Left ventricle myocardium inferior (tissue), 1 donor: ENCODE measurements around the gene MRPS31. TPM values are rescaled to one million over a fixed set of nuclear protein-coding genes. Genes with fewer than 3 reads are reported as not detected.

Experiments used
- DNase-seq: peaks from one replicate; pipeline ENCODE4 v3.0.0-alpha.2; 2020
- H3K27ac ChIP-seq: fragments of 200-600 bp; replicated peaks from 2 replicates; pipeline ENCODE4 v1.8.0; 2021
- H3K27me3 ChIP-seq: fragments of 200-600 bp; 2 replicates; pipeline ENCODE4 v1.8.0; 2021; ENCODE audit warnings: low read depth
- H3K36me3 ChIP-seq: fragments of 200-600 bp; 2 replicates; pipeline ENCODE4 v1.8.0; 2021
- H3K4me1 ChIP-seq: fragments of 200-600 bp; 2 replicates; pipeline ENCODE4 v1.8.0; 2021
- H3K4me3 ChIP-seq: fragments of 200-600 bp; 2 replicates; pipeline ENCODE4 v1.8.0; 2021; ENCODE audit warnings: mild to moderate bottlenecking, moderate library complexity
- H3K9me3 ChIP-seq: fragments of 200-600 bp; replicated peaks from 2 replicates; pipeline ENCODE4 v1.8.0; 2021
- intact Hi-C: fragments of 100-400 bp; cut with micrococcal nuclease; formaldehyde crosslinking; loops from one replicate; pipeline ENCODE4 v1.11.0; 2022
- microRNA-seq: library from miRNA; unstranded; fragments of <30 nt; microRNA quantifications from one replicate; pipeline ENCODE4 v1.2.0, GENCODE V29; 2020
- total RNA-seq: library from RNA; stranded (reverse); fragmentation: NEBNext Ultra II Directional; extraction: Animal tissue kit (Norgen Biotek cat#: 25700); gene quantifications from one replicate; pipeline ENCODE4 v1.2.1, GENCODE V29; 2021
- TF ChIP-seq, protein P1 (sequence below): fragments of 200-600 bp; IDR thresholded peaks from 2 replicates; pipeline ENCODE4 v1.8.0; 2021; ENCODE audit warnings: antibody characterized with exemption, mild to moderate bottlenecking, borderline replicate concordance
- donor health status: DM: no; HTN: yes; CAD: no; lungs with severe emphysema.

MRPS31 gene
- total RNA-seq, 1 donor from 2014 or later, result 32.2 TPM

DNA sequence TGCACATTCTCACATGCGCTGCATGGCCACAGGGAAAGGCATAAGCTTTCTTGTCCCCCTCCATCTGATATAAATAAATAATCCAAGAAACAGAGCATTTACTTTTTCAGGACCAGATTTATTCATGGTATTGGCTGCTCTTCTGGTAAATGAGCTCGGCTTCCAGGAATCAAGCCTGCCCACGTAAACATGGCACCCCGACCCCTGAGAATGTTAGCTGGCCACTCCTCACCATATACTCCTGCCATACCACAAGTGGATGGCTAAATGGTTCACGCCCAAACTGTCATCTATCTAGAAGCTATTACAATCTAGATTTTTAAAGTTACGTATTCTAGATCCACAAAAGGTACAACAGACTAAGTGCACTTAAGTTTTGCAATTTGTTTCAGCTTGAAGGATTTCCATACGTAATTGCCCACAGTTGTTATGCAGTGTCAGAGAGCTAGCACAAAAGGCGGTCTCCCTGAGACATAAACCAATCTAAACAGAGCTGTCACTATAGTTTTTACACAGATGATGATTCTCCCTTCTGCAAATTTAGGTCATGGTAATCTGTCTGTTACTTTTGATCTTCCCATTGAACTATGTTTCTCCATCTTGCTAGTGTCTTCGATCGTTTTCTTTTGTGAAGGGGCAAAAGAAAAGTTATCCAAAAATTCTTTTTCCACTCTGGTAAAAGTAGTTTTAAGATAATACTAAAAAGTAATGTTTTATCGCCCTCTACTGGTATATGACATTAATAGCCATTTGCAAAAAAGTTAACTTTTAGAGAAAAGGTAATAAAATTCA lies 88.3 kb downstream of the MRPS31 start:
- TF ChIP-seq, protein P1, sequence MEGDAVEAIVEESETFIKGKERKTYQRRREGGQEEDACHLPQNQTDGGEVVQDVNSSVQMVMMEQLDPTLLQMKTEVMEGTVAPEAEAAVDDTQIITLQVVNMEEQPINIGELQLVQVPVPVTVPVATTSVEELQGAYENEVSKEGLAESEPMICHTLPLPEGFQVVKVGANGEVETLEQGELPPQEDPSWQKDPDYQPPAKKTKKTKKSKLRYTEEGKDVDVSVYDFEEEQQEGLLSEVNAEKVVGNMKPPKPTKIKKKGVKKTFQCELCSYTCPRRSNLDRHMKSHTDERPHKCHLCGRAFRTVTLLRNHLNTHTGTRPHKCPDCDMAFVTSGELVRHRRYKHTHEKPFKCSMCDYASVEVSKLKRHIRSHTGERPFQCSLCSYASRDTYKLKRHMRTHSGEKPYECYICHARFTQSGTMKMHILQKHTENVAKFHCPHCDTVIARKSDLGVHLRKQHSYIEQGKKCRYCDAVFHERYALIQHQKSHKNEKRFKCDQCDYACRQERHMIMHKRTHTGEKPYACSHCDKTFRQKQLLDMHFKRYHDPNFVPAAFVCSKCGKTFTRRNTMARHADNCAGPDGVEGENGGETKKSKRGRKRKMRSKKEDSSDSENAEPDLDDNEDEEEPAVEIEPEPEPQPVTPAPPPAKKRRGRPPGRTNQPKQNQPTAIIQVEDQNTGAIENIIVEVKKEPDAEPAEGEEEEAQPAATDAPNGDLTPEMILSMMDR, result peak; percentile 72

DNA sequence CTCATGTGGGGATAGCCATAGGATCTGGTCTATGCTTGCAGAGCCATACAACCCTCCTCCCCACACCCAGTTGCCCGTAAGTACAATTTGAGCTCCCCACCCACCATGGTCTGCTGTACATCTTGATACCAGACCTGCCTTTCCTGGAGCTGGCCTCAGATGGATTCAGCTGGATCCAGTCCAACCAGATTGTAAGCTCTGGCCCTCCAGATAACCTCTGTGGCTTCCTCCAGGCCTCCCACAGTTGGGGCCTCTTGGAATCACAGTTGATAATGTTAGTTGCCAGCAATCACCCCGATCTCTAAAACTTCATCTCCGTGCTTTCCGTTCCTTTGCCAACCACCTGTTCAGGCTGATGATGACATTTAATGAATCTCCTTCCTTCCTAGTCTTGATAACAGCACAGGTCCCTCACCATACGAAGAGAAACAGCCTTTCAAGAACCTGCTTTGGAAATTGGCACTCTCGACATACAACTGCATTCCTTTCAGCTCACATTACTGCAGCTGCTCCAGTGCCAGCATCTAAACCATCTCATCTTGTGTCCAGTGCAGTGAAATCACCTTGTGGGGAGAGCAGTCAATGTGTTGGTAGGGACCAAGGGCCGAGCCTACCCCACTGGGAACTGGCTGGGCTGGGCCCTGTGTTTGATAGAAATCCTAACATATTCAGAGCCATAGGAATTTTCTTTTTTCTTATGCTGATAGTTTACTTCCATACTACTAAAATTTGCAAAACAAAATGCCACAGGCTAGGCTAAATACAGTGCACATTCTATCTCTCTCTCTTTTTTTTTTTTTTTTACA lies 89.4 kb downstream of the MRPS31 start:
- H3K27me3 ChIP-seq, result no peaks in the 10 kb centered on the region
- no peaks in the 10 kb centered on the region for H3K9me3 ChIP-seq
- peaks cover 18% of the 10 kb centered on the region for H3K4me1 ChIP-seq
- no peak for DNase-seq
- no peak overlapping the region for H3K27ac ChIP-seq
- H3K36me3 ChIP-seq, result no peaks in the 10 kb centered on the region
- TF ChIP-seq, protein P1, result no peak
- intact Hi-C loops, result loop anchor here (5.0 to 10.0 kb wide), 3 partner anchors 614 to 997 kb away; no protein-coding TSS in a partner anchor
- no peak overlapping the region for H3K4me3 ChIP-seq

More for the DNA sequence above, 88.3 kb downstream of the MRPS31 start:
- H3K9me3 ChIP-seq, result no peaks in the 10 kb centered on the region
- no peak for DNase-seq
- H3K4me1 ChIP-seq, result peaks cover 18% of the 10 kb centered on the region
- intact Hi-C loops, result loop anchor here (5.0 to 10.0 kb wide), 3 partner anchors 615 to 998 kb away; no protein-coding TSS in a partner anchor
- H3K27ac ChIP-seq, result no peak overlapping the region
- H3K27me3 ChIP-seq, result no peaks in the 10 kb centered on the region
- H3K4me3 ChIP-seq, result no peak overlapping the region
- H3K36me3 ChIP-seq, result no peaks in the 10 kb centered on the region

DNA sequence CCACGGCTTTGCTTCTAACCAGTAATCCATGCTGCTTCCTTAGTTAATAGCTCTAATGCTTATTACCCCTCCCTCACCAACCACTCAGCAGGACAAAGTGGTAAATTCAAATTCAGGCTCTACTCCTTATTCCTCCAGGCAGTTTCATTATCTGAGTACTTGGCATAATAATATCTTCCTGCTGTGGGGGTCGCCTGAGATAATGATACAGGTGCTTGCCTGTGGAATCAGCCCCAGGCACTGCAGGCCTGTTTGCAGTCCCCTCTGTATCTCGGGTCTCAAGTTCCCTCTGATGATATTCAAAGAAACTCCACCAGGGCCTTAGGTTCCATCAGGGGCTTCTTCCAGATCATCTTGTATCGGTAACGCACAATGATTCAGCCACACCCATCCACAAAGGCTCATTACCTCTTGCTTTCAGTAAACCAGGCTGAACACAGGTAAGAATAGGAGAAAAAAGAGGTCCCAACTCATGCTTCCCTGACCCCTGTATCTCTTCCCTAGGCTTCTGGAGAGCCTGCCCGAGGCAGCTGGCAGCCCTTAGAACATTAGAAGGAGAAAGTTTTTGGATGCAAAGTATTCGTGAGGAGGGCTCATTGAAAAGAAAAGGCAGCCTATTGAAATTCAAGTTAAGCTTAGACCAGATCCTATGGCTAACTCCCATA lies 90.2 kb downstream of the MRPS31 start:
- Histone ChIP-seq H3K27me3 (no peaks in the 10 kb centered on the region), H3K4me3 (no peak overlapping the region), H3K36me3 (no peaks in the 10 kb centered on the region), H3K4me1 (peaks cover 18% of the 10 kb centered on the region), H3K27ac (no peak overlapping the region), H3K9me3 (no peaks in the 10 kb centered on the region)
- no peak for DNase-seq
- intact Hi-C loops, result loop anchor here (5.0 to 10.0 kb wide), 3 partner anchors 613 to 996 kb away; no protein-coding TSS in a partner anchor
- TF ChIP-seq, protein P1, result no peak

DNA sequence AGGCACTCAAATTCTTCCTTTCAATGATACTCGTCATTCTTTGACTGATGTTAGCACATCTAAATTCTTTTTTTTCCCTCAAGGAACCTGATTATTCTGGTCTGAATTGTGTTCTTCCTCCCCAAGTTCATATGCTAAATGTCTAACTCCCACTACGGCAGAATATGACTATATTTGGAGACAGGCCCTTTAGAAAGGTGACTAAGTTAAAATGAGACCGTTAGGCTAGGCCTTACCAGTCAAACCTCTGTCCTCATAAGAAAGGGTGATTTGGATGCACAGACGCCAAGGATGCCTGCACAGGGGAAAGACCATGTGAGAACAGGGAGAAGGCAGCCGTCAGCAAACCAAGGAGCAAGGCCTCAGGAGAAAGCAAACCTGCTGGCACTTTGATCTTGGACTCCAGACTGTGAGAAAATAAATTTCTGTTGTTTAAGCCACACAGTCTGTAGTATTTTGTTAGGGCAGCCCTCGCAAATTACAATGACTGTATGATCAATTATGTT lies 91.5 kb downstream of the MRPS31 start:
- TF ChIP-seq, protein P1, result no peak
- intact Hi-C loops, result no loop called here
- no peak for DNase-seq
- no peaks in the 10 kb centered on the region for H3K9me3 ChIP-seq
- no peak overlapping the region for H3K27ac ChIP-seq
- no peaks in the 10 kb centered on the region for H3K27me3 ChIP-seq
- H3K36me3 ChIP-seq, result no peaks in the 10 kb centered on the region
- peaks cover 18% of the 10 kb centered on the region for H3K4me1 ChIP-seq
- H3K4me3 ChIP-seq, result no peak overlapping the region

Small RNAs within 50 kb of the gene (microRNA-seq; reads per million reads assigned to microRNA genes)
- not detected for gene MIR320D1
- not detected for gene MIR621

Other genes with a start within 250 kb of the MRPS31 start
- 13.2 TPM for gene FOXO1, start 104.5 kb downstream of the MRPS31 start, total RNA-seq
- gene SLC25A15, start 18.4 kb upstream of the MRPS31 start, total RNA-seq, result 5.4 TPM
- gene ELF1, start 248.1 kb upstream of the MRPS31 start, total RNA-seq, result 31.1 TPM